ENCODE measurements around the gene MKNK1.
A peak's percentile ranks its signal among the peaks of the same experiment; 100 is the strongest.

Gene MKNK1

DNA sequence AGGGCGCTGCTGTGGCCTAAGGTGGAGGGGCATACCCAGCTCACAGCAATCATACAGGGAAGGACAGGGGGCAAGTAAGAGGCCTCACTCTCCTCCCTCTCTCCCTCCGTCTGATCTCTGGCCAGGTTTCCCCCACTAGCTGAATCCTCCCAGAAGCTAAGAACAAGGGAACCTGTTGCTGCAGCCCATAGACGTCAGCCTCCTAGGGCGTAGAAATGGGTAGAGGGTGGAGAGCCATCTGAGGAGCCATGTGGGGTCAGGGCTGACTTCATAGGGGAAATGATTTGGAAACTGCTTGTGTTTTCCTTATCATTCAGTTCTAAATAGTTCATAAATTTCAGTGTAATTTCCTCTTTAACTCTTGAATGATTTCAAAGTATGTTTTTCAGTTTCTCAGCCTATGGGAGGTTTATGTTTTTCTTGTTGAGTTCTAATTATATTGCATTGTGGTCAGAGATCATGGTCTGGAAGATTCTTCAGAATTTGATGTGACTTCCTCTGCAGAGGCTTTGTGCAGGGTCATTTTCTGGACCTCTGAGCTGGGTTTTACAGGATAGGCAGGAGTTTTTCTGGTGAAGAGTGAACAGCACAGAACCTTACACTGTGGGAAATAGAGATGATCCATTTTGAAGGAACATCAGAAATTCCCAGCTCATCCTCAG lies 14.8 kb upstream of the MKNK1 start:
- DNase-seq: no peak

DNA sequence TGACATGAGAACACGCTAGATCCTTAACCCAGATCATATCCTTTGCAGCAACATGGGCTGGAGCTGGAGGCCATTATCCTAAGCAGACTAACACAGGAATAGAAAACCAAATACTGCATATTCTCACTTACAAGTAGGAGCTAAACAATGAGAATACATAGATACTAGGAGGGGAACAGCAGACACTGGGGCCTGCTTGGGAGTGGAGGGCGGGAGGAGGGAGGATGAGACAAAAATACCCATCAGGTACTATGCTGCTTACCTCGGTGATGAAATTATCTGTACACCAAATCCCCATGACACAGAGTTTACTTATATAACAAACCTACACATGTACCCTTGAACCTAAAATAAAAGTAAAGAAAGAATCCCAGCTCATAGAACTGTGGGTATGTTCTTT lies 13.8 kb upstream of the MKNK1 start:
- no peak for DNase-seq

DNA sequence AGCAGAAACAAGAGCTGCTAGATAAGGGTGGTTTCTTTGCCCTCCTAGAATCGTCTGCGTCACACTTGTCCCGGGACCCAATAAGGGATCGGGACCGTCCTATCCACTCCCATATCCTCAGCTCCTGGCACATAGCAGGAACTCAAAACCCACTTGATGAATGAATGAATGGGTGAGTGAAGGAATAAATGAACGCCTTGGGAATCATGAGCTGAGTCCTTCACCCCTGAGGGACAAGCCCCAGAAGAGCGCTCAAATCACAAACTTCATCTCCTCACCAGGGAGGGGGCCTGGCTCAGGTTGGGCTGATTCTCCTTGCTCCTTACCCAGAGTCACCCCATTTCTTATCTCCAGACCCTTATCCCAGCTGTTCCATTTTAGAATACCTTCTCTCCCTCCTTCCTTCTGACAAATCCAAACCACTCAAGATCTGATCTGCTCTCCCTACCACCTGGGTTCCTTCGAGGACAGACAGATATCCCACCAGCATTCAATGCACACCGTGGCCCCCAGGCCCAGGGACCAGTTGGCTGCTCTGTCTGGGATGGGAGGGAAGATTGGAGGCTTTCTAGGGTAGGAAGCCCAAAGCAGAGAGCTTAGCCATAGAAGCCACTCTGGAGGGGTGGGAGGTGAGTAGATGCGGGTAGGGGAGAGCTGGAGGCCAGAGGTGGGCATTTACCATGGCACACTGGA lies 13.2 kb upstream of the MKNK1 start:
- no peak for DNase-seq

DNA sequence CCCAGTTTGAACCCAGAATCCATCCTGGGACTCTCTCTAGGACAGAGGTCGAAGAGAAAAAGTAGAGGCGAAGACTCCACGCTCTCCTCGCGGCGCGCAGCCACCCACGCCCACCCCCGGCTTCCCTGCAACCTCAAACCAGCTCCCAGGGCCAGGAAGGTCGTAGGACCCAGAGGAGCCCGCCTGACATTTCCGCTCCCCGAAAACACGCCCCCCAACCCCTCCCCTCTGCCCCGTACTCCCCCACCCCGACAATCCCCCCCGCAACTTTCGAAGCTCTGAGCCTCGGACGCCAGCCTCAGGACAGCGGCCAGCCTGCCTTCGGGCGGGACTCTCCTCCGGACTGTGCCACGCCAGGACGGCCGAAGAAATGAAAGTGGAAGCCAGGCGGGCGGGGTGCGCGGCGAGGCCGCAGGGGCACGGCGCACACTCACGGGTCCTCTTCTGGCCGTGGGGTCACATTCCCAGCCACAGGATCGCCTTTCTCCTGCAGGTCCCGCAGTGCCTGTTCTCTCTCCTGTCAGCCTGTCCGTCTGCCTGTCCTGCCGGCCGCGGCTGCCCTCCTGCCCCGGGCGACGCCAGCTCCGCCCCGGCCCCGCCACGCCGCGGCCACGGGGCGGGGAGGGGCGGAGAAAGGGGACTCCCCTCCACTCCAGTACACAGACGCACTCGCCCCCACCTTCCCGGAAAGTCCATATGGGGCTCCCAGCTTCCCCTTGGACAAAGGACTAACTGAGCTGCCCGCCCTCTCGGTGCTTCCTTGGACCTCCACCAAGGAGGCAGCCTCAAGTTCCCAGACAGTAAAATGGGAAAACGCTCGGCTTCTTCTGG lies 12.4 kb upstream of the MKNK1 start, which contains the start of gene MOB3C:
MOB3C (minus strand) TSS at position 535 of the 831 bp plus-strand sequence. CDS start 3,490 bp downstream, outside the sequence.
- peak; percentile 79 for DNase-seq

DNA sequence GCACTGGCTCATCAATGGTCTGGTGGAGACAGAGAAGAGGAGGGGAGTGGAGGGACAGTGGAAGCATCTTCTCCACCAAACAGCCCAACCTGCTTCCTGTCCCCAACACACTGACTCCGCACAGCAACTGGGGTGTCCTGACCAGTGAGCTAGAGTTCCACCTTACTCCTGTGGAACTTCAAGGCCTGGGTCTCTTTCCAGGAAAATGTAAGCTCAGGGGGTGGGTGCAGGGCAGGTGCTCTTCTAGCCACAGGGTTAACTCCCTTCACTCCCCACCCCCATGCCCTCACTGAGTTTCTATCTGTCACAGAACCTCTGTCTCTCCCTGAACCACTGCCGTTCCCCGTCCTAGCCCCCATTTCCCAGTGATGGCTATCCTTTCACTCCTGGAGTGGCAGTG lies 11.7 kb upstream of the MKNK1 start:
- DNase-seq: no peak

DNA sequence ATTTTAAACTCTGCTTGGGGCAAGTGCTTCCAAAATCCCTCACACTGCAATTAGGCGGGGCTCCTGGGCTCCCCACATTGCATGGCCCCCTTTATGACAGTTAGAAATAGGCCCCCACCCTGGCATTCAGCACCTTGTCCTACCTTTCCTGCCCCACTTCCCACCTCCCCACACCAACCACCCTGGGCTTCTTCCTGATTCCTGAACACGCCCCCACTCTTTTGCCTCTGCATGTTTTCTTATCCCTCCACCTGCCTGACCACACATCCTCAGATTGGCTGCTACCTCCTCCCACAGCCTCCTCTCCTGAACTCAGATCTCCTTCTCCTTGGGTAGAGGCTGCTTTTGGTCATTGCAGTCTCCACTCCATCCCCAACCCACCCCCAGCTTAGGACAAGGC lies 11.0 kb upstream of the MKNK1 start:
- no peak for DNase-seq

DNA sequence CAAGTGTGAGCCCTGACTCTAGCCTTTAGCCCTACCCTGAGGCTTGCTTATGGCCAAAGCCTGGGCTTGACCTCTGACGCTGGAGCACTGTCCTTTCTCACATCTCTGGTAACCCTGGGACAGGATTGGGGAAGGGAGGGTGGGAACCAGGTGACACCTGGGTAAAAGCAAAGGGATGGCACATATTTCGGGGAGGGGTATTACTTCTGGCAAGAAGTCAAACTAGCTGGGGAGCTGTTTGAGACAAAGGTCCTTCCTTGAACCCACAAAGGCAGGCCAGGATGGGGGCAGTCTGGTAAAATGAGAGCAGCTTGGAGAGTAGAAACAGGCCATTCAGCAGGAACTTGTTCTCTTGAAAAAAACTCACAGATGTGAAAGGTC lies 10.5 kb upstream of the MKNK1 start:
- no peak for DNase-seq

DNA sequence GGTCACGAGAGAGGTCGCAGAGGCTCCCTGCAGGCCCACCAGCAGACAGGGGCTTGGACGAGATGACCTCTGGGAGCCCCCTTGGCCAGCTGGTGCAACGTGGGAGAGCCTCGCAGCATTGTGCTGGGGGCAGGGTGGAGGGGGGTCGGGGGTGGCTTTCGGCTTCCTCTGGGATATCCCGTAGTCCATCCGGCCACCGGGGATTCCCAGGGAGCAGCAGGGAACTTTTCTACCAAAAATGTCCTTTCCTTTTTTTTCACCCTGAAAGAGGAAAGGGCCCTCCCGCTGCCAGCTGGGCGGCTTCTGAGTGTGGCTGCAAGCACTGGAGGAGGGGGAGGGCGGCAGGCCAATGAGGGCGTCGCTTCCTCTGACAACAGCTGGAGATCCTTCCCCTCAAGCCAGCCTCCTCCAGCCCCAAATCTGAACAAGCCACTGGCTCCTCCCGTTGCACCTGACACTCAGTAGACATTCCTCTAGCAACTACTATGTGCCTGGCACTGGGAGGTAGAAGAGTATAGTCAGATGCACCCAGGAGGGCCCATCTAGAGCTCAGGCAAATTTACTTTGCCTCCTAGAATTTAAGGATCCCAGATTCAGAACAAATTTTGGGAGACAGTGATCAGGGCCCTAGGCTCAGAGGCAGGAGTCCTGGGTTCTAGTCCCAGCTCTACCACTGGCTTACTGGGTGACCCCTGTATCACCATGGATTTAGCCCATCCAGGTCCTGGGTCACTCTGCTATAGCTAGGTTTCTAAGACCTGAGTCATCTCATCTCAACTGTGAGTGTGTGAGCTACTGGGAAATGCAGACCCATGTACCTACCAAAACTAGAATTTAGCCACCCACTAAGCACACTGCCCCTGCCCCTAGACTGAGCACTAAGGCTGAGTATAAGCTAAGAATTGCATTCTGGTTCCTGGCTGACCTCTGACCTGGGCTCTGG lies 9.9 kb upstream of the MKNK1 start:
- DNase-seq: no peak

DNA sequence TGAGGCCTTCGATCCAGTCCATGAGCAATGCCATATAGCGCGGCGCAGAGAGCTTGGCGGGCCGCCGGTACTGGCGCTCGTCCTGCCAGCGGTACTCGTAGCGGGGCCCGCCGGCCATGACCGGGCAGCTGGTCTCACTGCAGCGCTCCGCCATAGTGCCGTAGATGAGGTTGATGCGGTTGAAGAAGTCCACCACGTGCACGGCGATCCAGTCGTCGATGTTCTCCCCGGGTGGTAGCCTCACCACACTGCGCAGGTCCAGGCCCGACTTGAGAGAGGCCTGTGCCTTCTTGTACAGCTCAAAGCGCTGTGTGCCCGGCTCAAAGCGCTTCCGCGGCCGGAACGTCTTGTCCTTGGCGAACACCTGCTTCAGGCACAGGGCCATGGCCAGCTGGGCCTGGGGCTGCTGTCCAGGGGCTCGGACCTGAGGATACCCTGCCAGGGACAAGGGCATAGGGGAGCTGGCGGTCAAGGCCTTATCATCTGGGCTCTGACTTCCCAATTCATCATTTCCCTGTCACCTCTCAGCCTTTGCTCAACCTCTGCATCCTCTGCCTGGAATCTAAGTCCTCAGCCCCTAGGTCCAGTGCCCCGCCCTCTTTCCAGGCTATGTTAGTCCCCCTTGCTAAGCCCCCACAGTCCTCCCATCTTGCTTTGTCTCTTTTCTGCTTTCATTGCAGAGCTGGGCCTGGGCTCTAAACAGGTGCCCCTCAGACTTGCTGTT lies 9.0 kb upstream of the MKNK1 start:
- DNase-seq: no peak

DNA sequence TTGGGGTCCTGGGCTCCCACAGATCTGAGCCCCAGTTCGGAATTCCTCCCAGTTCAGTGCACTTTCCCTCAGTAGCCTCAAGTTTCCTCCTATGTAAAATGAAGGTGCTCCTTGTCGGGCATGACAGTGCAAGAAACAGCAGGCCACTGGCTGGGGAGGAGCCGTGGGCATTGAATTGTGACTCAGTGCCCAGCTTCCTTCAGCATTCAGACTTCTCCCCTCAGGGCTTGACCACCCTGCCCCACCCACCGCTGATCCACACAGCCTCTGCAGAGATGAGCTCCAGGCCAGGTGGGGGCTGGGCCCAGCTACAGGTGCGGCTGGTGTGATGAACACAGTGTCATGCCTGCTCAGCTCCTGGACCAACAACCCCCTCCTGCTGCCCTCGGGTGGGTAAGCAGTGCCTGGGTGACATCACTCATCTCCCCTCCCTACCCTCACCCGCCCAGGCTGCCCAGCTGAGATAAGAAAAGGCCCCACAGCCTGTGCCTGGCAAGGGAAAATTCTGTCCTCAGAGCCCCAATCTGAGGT lies 7.7 kb upstream of the MKNK1 start:
- no peak for DNase-seq

DNA sequence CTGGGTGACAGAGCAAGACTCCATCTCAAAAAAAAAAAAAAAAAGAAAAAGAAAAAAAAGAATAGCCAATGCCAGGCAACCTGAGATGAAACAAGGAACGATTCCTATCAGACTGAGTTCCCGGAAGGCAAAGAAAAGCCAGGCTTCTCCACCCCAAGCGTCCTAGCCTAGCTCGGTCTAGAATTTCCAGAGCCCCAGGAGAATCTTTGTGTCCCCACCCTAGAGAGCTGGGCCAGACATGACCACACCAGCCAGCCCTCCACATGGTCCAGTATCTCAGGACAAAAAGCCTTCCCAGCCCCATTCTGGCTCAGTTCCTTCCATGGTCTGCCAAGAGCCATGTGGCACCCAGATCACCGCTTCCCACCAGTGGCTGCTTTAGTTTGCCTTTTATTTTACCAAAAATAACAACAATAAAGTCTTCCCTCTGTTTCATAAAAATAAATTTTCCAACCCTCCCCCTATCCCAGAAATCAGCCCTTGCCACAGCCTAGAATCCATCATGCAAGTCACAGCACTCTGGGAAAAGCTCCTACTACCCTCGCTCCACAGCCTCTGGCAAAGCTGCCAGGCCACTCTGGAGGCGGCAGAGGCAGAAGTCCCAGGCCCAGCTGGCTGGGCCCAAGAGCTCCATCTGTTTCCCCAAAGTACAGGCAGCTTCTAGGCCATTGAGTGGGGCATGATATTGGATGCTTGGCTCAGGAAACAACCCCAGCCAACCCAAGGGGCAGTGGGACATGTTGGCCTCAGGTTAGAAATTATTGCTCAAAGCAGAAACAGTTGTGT lies 3.5 kb upstream of the MKNK1 start:
- no peak for DNase-seq

DNA sequence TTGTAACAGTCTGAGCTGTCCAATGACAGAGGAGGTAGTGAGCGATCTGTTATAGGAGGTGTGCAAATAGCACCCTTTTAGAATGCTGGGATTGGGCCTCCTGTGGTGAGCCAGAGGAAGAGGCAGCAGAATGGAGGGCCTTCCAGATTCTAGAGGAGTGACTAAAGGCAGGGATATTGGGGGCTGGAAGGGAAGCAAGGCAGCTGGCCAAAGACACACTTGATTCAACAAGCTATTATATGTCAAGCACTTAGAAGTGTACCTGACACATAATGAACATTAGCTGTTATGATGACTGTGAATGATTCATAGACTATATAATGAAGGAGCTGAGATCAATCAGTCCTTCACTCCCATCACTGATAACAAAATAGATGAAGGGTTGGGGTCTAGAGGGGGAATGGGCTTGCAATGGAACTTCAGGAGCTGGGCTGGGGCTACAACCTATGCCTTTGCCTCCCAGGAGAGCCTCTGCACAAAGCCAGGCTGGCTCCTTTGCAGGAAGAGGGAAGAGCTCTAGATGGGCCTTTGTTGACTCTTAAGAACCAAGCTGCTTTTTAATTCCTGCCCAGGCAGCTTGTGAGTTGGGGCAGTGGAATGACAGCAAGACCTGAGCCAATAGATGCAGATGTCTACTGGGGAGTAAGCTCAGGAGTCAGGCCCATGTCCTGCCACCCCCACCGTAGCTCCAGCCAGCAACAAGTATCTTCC lies 2.3 kb upstream of the MKNK1 start:
- DNase-seq: no peak

DNA sequence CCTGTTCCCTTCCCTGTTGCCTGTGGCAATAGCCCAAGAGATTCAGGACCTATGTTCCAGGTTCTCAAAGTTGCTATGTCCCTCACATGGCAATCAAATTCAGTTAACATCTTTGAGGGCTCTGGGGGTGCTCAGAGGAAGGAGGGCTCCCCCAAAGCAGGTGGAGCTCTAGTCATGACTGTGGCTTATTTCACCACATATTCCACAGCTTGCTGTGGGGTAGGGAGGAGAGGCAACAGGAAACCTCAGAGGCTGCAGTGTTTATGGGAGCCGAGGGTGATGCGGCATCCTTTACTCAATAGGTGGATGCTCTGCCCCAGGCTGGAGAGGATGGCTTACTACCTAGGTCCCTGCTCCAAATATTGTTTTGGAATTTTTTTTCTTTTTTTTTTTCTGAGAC lies 1.2 kb upstream of the MKNK1 start:
- DNase-seq: no peak

DNA sequence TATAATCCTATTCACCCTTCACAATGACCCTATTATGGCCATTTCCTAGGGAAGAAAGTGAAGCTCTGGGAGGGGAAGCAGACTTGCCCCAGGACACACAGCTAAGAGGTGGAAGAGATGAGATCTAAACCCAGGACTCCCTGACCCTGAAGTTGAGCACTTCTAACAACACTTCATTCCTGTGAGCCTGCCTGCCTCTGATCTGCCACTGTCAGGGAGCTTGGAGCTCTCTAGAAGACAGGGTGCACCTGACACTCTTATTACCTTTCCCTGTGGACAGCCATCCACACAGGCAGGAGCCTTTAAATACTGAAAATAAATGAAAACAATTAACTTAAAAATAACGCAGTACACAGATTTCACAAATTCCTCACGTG lies 599 bp downstream of the MKNK1 start:
- DNase-seq: no peak

DNA sequence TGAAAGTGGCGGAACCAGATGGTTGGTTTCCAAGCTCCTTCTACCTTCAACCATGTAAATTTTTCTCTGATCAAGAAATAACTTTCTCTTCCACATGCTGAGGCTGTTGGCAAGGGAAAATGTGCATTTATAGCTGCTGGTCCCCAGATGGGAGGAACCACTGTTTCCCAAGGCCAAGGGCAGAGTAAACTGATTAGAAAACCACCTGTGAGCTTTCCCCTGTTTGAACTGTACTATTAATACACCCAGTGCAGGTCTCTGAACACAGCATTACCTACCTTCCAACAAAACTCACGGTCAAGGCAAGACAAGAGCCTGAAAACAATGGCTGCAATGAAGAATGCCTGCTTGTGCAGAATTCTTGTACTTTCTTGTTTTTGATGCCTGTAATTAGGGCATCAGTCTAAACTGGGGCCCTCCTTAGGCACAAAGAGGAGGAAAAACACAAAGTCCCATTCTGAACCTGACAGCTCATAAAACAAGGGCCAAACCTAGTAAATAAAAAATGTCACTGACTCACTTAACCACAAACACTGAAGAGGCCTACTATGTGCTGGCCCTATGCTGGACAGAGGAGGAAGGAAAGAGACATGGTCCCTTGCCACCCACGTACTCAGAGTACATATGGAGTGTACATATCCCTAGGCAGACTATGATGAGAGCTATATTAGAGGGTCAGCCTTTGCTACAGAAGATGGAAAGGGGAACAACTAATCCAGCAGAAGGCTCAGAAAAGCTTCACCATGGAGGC lies 2.6 kb downstream of the MKNK1 start:
- no peak for DNase-seq

DNA sequence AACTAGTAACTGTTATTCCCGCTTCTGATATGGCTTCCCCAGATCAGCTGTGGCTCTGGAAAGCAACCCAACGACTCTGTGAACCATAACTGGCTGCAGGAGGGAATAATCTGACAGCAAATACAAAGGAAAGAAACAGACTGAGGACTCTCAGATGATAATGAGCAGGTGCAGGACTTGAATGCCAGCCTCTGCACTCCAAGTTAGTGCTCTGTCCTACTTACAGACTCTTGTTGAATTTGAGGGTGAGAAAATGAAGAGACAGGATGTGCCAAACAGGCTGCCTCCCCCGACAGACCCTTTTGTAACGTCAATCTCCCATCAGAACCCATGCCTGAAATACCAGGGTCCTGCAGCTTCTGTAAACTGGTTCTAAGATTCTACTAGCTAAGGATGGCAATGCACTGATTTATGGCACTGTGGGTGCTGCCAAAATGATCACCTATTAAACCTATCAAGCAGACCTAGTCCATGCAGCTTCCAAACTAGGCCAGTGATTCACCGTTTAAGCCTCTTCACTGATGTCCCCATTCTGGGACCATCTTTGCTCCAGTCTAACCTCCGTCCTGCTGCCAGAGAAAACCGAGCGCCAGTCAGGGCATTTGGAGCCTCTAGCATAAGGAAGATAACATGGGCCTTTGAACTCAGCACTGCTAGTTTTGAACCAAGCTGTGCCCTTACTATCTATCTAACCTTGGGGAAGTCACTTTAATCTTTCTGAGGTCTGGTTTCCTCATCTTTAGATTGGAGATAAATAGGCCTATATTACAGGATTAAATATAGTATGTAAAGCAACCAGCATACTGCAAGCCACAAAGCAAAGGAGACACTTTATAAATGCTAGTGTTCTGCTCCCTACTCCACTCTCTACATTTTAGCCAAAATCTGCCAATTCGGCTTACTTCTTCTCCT lies 4.8 kb downstream of the MKNK1 start:
- no peak for DNase-seq

DNA sequence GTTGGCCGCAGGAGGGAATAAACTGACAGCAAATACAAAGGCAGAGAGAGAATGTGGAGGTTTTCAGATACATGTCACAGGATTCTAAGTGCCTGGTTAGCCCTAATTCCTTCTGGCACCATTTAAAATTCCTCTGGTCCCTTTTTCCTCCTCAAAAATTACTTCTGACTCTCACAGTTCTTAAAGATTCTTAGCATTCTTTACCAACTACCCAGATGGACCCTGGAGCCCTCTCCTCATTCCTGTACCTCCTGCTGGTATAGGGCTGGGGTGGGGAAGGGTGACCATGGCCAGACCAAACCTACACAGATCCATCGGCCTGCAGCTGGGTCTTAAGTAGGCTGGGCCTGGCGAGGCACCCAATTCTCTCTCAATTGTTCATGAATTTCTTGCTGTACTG lies 7.2 kb downstream of the MKNK1 start:
- no peak for DNase-seq

DNA sequence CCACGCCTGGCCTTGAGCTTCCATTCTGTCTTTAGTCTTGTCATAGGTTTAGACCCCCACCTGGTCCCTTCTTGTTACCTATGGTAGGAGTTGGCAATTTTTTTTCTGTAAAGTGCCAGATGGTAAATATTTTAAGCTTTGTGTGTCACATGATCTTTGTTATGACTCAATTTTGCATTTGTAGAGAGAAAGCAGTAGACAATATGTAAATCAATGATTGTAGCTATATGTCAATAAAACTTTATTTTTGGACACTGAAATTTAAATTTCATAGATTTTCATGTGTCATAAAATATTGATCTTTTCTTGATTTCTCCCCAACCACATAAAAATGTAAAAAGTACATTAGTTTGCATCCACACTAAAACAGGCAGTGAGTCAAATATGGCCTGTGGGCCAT lies 8.0 kb downstream of the MKNK1 start:
- no peak for DNase-seq
